IMR-90 (cell line): ENCODE results near the gene USP24. TPM values are rescaled to one million over a fixed set of nuclear protein-coding genes. Genes with fewer than 3 reads are reported as not detected.

Source experiments
- ATAC-seq: fragments of 200-7000 bp; cut with Tn5 transposase; 2 replicates; pipeline ENCODE4 v1.9.1; 2020; ENCODE audit warnings: low read depth, mild to moderate bottlenecking, moderate library complexity
- BruUV-seq: library from RNA; stranded (reverse); fragments of 400-500 nt; replicated peaks from 2 replicates; lab custom pipeline; 2021; lab: Mats Ljungman, UMichigan
- CTCF ChIA-PET: fragments of 300-600 bp; formaldehyde crosslinking; extraction: SDS; loops from one replicate; lab custom pipeline; 2021; ENCODE audit warnings: antibody characterized with exemption; lab: Yijun Ruan, JAX
- POLR2A ChIA-PET: fragments of 300-600 bp; sonication (Branson Sonifier 250); formaldehyde crosslinking; loops from one replicate; lab custom pipeline; 2022; ENCODE audit warnings: antibody characterized with exemption; ENCODE audit not compliant: unreplicated experiment; lab: Charles Lee
- DNase-seq: peaks from one replicate; pipeline ENCODE4 v3.0.0; 2013
- H2AFZ ChIP-seq: replicated peaks from 2 replicates; pipeline ENCODE3; 2013; ENCODE audit warnings: low read length, mild to moderate bottlenecking; ENCODE audit not compliant: poor library complexity
- H2AK5ac ChIP-seq: 2 replicates; pipeline ENCODE4 v1.6.1; 2013; ENCODE audit warnings: low read depth, low read length, inconsistent platforms
- H2AK9ac ChIP-seq: replicated peaks from 2 replicates; pipeline ENCODE3; 2013; ENCODE audit warnings: mild to moderate bottlenecking, low read depth, low read length, moderate library complexity; ENCODE audit not compliant: poor library complexity
- H2BK120ac ChIP-seq: 2 replicates; pipeline ENCODE4 v1.6.1; 2013; ENCODE audit warnings: low read depth, low read length, inconsistent platforms
- H2BK15ac ChIP-seq: 3 replicates; pipeline ENCODE4 v1.6.1; 2013; ENCODE audit warnings: low read depth, low read length, inconsistent platforms
- H2BK20ac ChIP-seq: 2 replicates; pipeline ENCODE4 v1.6.1; 2013; ENCODE audit warnings: low read depth, mild to moderate bottlenecking, inconsistent platforms, low read length, moderate library complexity
- H2BK5ac ChIP-seq: 2 replicates; pipeline ENCODE4 v1.6.1; 2013; ENCODE audit warnings: mild to moderate bottlenecking, low read depth, low read length, inconsistent platforms; ENCODE audit not compliant: poor library complexity, severe bottlenecking
- H3K14ac ChIP-seq: replicated peaks from 2 replicates; pipeline ENCODE4 v1.6.1; 2013; ENCODE audit warnings: low read depth, low read length, inconsistent platforms
- H3K18ac ChIP-seq: 2 replicates; pipeline ENCODE4 v1.6.1; 2013; ENCODE audit warnings: low read depth, low read length, control low read depth
- H3K23ac ChIP-seq: 2 replicates; pipeline ENCODE4 v1.6.1; 2013; ENCODE audit warnings: low read depth, low read length, inconsistent platforms
- H3K27ac ChIP-seq: 2 replicates; pipeline ENCODE4 v1.5.1; 2013; ENCODE audit warnings: mild to moderate bottlenecking, control low read depth, low read length; ENCODE audit not compliant: insufficient read depth
- H3K27me3 ChIP-seq: 2 replicates; pipeline ENCODE4 v1.6.1; 2013; ENCODE audit warnings: low read length; ENCODE audit not compliant: control insufficient read depth, insufficient read depth
- H3K36me3 ChIP-seq: 2 replicates; pipeline ENCODE4 v1.6.1; 2013; ENCODE audit warnings: low read length, mixed read lengths; ENCODE audit not compliant: control insufficient read depth, insufficient read depth
- H3K4ac ChIP-seq: 2 replicates; pipeline ENCODE4 v1.6.1; 2013; ENCODE audit warnings: low read depth, low read length, inconsistent platforms
- H3K4me1 ChIP-seq: 2 replicates; pipeline ENCODE4 v1.6.1; 2013; ENCODE audit warnings: low read length, mixed read lengths; ENCODE audit not compliant: control insufficient read depth, insufficient read depth
- H3K4me2 ChIP-seq: 2 replicates; pipeline ENCODE4 v1.6.1; 2013; ENCODE audit warnings: low read depth, mild to moderate bottlenecking, control low read depth, low read length, moderate library complexity
- H3K4me3 ChIP-seq: 2 replicates; pipeline ENCODE4 v1.5.1; 2013; ENCODE audit warnings: low read depth, mild to moderate bottlenecking, control low read depth, low read length, moderate library complexity; ENCODE audit not compliant: insufficient read depth
- H3K56ac ChIP-seq: 2 replicates; pipeline ENCODE4 v1.6.1; 2013; ENCODE audit warnings: low read length, inconsistent platforms; ENCODE audit not compliant: insufficient read depth; ENCODE audit errors: extremely low read depth
- H3K79me1 ChIP-seq, 2 experiments: 2 replicates each; pipeline ENCODE4 v1.6.1; 2013; ENCODE audit warnings: low read length in 2 of 2, inconsistent platforms in 1 of 2, low read depth in 1 of 2
- H3K9ac ChIP-seq: 2 replicates; pipeline ENCODE4 v1.6.1; 2013; ENCODE audit warnings: low read depth, low read length, control low read depth
- H3K9me1 ChIP-seq: 2 replicates; pipeline ENCODE4 v1.6.1; 2013; ENCODE audit warnings: low read length, inconsistent platforms; ENCODE audit not compliant: insufficient read depth
- H3K9me3 ChIP-seq: 2 replicates; pipeline ENCODE4 v1.6.1; 2013; ENCODE audit warnings: low read length; ENCODE audit not compliant: control insufficient read depth, insufficient read depth
- H4K20me1 ChIP-seq: 2 replicates; pipeline ENCODE4 v1.6.1; 2013; ENCODE audit warnings: low read length, inconsistent platforms; ENCODE audit not compliant: insufficient read depth
- H4K5ac ChIP-seq: 2 replicates; pipeline ENCODE4 v1.6.1; 2013; ENCODE audit warnings: mild to moderate bottlenecking, low read depth, low read length, control low read depth
- H4K8ac ChIP-seq, 2 experiments: 2 replicates each; pipeline ENCODE4 v1.6.1; 2013; ENCODE audit warnings: low read depth in 2 of 2, low read length in 2 of 2, control low read depth in 1 of 2, inconsistent platforms in 1 of 2
- H4K91ac ChIP-seq: 2 replicates; pipeline ENCODE4 v1.6.1; 2013; ENCODE audit warnings: low read depth, low read length, inconsistent platforms; ENCODE audit not compliant: insufficient read depth
- BHLHE40 ChIP-seq: fragments of 150-350 bp; IDR thresholded peaks from 2 replicates; pipeline ENCODE4 v1.6.1; 2016; ENCODE audit warnings: mild to moderate bottlenecking, low read depth, low read length
- CEBPB ChIP-seq: IDR thresholded peaks from 2 replicates; pipeline ENCODE4 v1.6.1; 2012; ENCODE audit warnings: low read depth, low read length, improper control_type of control experiment
- CHD1 ChIP-seq: IDR thresholded peaks from 2 replicates; pipeline ENCODE4 v1.6.1; 2012; ENCODE audit warnings: low read depth, low read length, improper control_type of control experiment
- CTCF ChIP-seq: conservative IDR thresholded peaks from 2 replicates; pipeline ENCODE4 v1.5.1; 2012; ENCODE audit warnings: mild to moderate bottlenecking, low read depth, low read length, improper control_type of control experiment
- ELK1 ChIP-seq: fragments of 150-350 bp; IDR thresholded peaks from 2 replicates; pipeline ENCODE4 v1.6.1; 2016; ENCODE audit warnings: low read depth, mild to moderate bottlenecking, low read length, moderate library complexity, borderline replicate concordance
- FOS ChIP-seq: fragments of 150-350 bp; IDR thresholded peaks from 2 replicates; pipeline ENCODE4 v1.6.1; 2016; ENCODE audit warnings: low read depth, low read length
- MAFK ChIP-seq: IDR thresholded peaks from 2 replicates; pipeline ENCODE4 v1.6.1; 2012; ENCODE audit warnings: low read depth, low read length, improper control_type of control experiment
- MAZ ChIP-seq: IDR thresholded peaks from 2 replicates; pipeline ENCODE4 v1.6.1; 2012; ENCODE audit warnings: low read depth, mild to moderate bottlenecking, low read length, improper control_type of control experiment, moderate library complexity, borderline replicate concordance
- MXI1 ChIP-seq: IDR thresholded peaks from 2 replicates; pipeline ENCODE4 v1.6.1; 2012; ENCODE audit warnings: low read depth, mild to moderate bottlenecking, low read length, moderate library complexity, borderline replicate concordance
- NFE2L2 ChIP-seq: fragments of 150-350 bp; IDR thresholded peaks from 2 replicates; pipeline ENCODE4 v1.6.1; 2016; ENCODE audit warnings: low read depth, mild to moderate bottlenecking, low read length
- POLR2A ChIP-seq: IDR thresholded peaks from 2 replicates; pipeline ENCODE4 v1.6.1; 2012; ENCODE audit warnings: mild to moderate bottlenecking, low read depth, low read length
- RAD21 ChIP-seq: IDR thresholded peaks from 2 replicates; pipeline ENCODE4 v1.6.1; 2012; ENCODE audit warnings: low read length, improper control_type of control experiment
- RCOR1 ChIP-seq: IDR thresholded peaks from 2 replicates; pipeline ENCODE4 v1.6.1; 2012; ENCODE audit warnings: mild to moderate bottlenecking, low read length, improper control_type of control experiment; ENCODE audit not compliant: insufficient replicate concordance
- RFX5 ChIP-seq: IDR thresholded peaks from 2 replicates; pipeline ENCODE4 v1.8.0; 2012; ENCODE audit warnings: low read depth, mild to moderate bottlenecking, low read length, moderate library complexity
- SMC3 ChIP-seq: fragments of 150-350 bp; IDR thresholded peaks from 2 replicates; pipeline ENCODE4 v1.6.1; 2016; ENCODE audit warnings: low read depth, mild to moderate bottlenecking, antibody characterized with exemption, low read length, moderate library complexity
- USF2 ChIP-seq: fragments of 150-350 bp; IDR thresholded peaks from 2 replicates; pipeline ENCODE4 v1.6.1; 2017; ENCODE audit warnings: mild to moderate bottlenecking, antibody characterized with exemption, low read length, low read depth
- WGBS, 2 experiments: methylation state at CpG; one replicate each; pipeline versions ENCODE4 v1.1.5 to v1.1.7; 2013; ENCODE audit warnings: missing lambda C conversion rate in 2 of 2; ENCODE audit not compliant: insufficient read length in 1 of 2; ENCODE audit errors: extremely low coverage in 2 of 2; 5-methylcytosine and 5-hydroxymethylcytosine counted together
- dilution Hi-C: fragments of 300-500 bp; cut with HindIII; formaldehyde crosslinking; loops from one replicate; pipeline ENCODE4 v1.14.3; 2018; ENCODE audit warnings: low sequenced_read_pairs; ENCODE audit not compliant: unreplicated experiment
- in situ Hi-C: fragments of 300-500 bp; cut with MboI; formaldehyde crosslinking; loops from 3 replicates; pipeline ENCODE4 v1.14.3; 2019; ENCODE audit warnings: low sequenced_read_pairs, inconsistent platforms, mixed read lengths
- intact Hi-C: fragments of 100-400 bp; cut with micrococcal nuclease; formaldehyde crosslinking; loops from 2 replicates; pipeline ENCODE4 v1.10.0; 2022
- polyA plus RNA-seq, 3 experiments: library from polyadenylated mRNA; depleted of rRNA; stranded (reverse); fragments of >200 nt; gene quantifications; 2 replicates each; pipeline ENCODE4 v1.2.3, GENCODE V29; 2012; ENCODE audit warnings: low replicate concordance in 1 of 3
- total RNA-seq: library from RNA; depleted of rRNA; stranded (reverse); fragments of >200 nt; gene quantifications from 2 replicates; pipeline ENCODE4 v1.2.3, GENCODE V29; 2012

USP24 gene
- total and polyA plus RNA-seq, 2 of the 4 experiments (the other 2 are of a cell fraction): 8.4 to 36.7 TPM

- Histone ChIP-seq H2BK5ac (no peak overlapping the region), H4K20me1 (no peaks in the 10 kb centered on the region), H4K8ac (no peak overlapping the region), H3K14ac (no peak overlapping the region), H3K79me1 (no peaks in the 10 kb centered on the region), H3K36me3 (no peaks in the 10 kb centered on the region), H2AK9ac (no peak overlapping the region), H4K91ac (no peak overlapping the region), H3K18ac (no peak overlapping the region), H3K4ac (no peak overlapping the region), H3K56ac (no peak overlapping the region), H3K27ac (no peak overlapping the region), H3K23ac (no peak overlapping the region), H3K4me1 (peaks cover 11% of the 10 kb centered on the region), H2BK20ac (no peak overlapping the region), H3K9ac (no peak overlapping the region), H2AK5ac (no peak overlapping the region), H2BK120ac (no peak overlapping the region), H3K9me1 (no peaks in the 10 kb centered on the region), H2BK15ac (no peak overlapping the region), H3K4me3 (no peak overlapping the region), H4K5ac (no peak overlapping the region), H3K27me3 (peaks cover 55% of the 10 kb centered on the region), H2AFZ (no peak overlapping the region), H3K9me3 (no peaks in the 10 kb centered on the region), H3K4me2 (no peak overlapping the region)
- no TSS peak for BruUV-seq
- DNase-seq: no peak
- ChIA-PET CTCF (interaction anchor here (1.4 kb wide), 1 partner anchor 68 kb away, joined by 6 read pairs; no protein-coding TSS in a partner anchor), POLR2A (no interaction called here)
- 100% methylated on average over 2 of the region's 9 CpGs; no CpG with 5 or more reads in 1 of the 2 experiments for WGBS, 2 experiments
- in situ Hi-C loops (no loop called here), intact Hi-C loops (no loop called here), dilution Hi-C loops (no loop called here)
- no peak for ATAC-seq
- no peak for TF ChIP-seq RCOR1
- TF ChIP-seq RFX5: no peak
- no peak for TF ChIP-seq CHD1
- no peak for TF ChIP-seq FOS
- TF ChIP-seq MAZ: no peak
- TF ChIP-seq NFE2L2: no peak
- no peak for TF ChIP-seq SMC3
- no peak for TF ChIP-seq USF2
- TF ChIP-seq MXI1: no peak
- no peak for TF ChIP-seq MAFK
- no peak for TF ChIP-seq CEBPB
- no peak for TF ChIP-seq BHLHE40
- TF ChIP-seq POLR2A: no peak
- no peak for TF ChIP-seq RAD21
- TF ChIP-seq CTCF: no peak
- no peak for TF ChIP-seq ELK1
Observed at GRCh38 chr1:55018395-55018794, 196.8 kb downstream of the USP24 start.
